Endodermal cell (in vitro differentiated cells): ENCODE data around the gene MBD6. TPM values are rescaled to one million over a fixed set of nuclear protein-coding genes. Genes with fewer than 3 reads are reported as not detected.

Source experiments
- DNase-seq: peaks from one replicate; pipeline ENCODE4 v3.0.0-alpha.2; 2017
- H3K27ac ChIP-seq: 2 replicates; pipeline ENCODE4 v1.5.1; 2013; ENCODE audit warnings: mild to moderate bottlenecking, low read depth, low read length, moderate library complexity
- H3K27me3 ChIP-seq: 2 replicates; pipeline ENCODE4 v1.6.1; 2013; ENCODE audit warnings: mild to moderate bottlenecking, low read length, moderate library complexity; ENCODE audit not compliant: insufficient read depth, control insufficient read depth, poor library complexity, severe bottlenecking
- H3K36me3 ChIP-seq: 2 replicates; pipeline ENCODE4 v1.7.0; 2013; ENCODE audit warnings: mild to moderate bottlenecking, low read length, moderate library complexity; ENCODE audit not compliant: control insufficient read depth, insufficient read depth
- H3K4me1 ChIP-seq: one replicate; pipeline ENCODE4 v1.7.0; 2013; ENCODE audit warnings: low read length; ENCODE audit not compliant: control insufficient read depth, insufficient read depth
- H3K4me3 ChIP-seq: 2 replicates; pipeline ENCODE4 v1.5.1; 2013; ENCODE audit warnings: mild to moderate bottlenecking, low read length, moderate library complexity
- H3K9ac ChIP-seq: 2 replicates; pipeline ENCODE4 v1.6.1; 2013; ENCODE audit warnings: mild to moderate bottlenecking, low read length, moderate library complexity; ENCODE audit not compliant: poor library complexity, severe bottlenecking; ENCODE audit errors: extremely low read depth
- H3K9me3 ChIP-seq: 2 replicates; pipeline ENCODE4 v1.6.1; 2013; ENCODE audit warnings: mild to moderate bottlenecking, low read length, moderate library complexity; ENCODE audit not compliant: control insufficient read depth
- H3K27ac Mint-ChIP-seq: 2 replicates; pipeline ENCODE4 v1.8.0; 2020; ENCODE audit warnings: mixed read lengths
- H3K27me3 Mint-ChIP-seq: 2 replicates; pipeline ENCODE4 v1.8.0; 2021; ENCODE audit warnings: mild to moderate bottlenecking, mixed read lengths; ENCODE audit not compliant: insufficient read depth
- H3K36me3 Mint-ChIP-seq: 2 replicates; pipeline ENCODE4 v1.8.0; 2020; ENCODE audit warnings: low read depth, mixed read lengths
- H3K4me1 Mint-ChIP-seq: 2 replicates; pipeline ENCODE4 v1.8.0; 2020; ENCODE audit warnings: mixed read lengths
- H3K4me3 Mint-ChIP-seq: 2 replicates; pipeline ENCODE4 v1.8.0; 2020; ENCODE audit warnings: mild to moderate bottlenecking, moderate library complexity, mixed read lengths
- H3K9me3 Mint-ChIP-seq: 2 replicates; pipeline ENCODE4 v1.8.0; 2020; ENCODE audit warnings: mild to moderate bottlenecking, mixed read lengths
- CTCF ChIP-seq: fragments of 200-600 bp; sonication (generic); conservative IDR thresholded peaks from 2 replicates; pipeline ENCODE4 v1.5.0; 2021; ENCODE audit warnings: antibody characterized with exemption, mild to moderate bottlenecking
- WGBS, 2 experiments: methylation state at CpG; one replicate each; pipeline versions ENCODE4 v1.1.5 to v1.1.7; 2013; ENCODE audit warnings: missing lambda C conversion rate in 2 of 2, mixed read lengths in 1 of 2; ENCODE audit not compliant: insufficient coverage in 1 of 2, insufficient read length in 1 of 2; 5-methylcytosine and 5-hydroxymethylcytosine counted together
- total RNA-seq, 2 donors: library from RNA; stranded (reverse); fragmentation: NEBNext Ultra II Directional in 1 of 2; extraction: Animal tissue kit (Norgen Biotek cat#: 25700) in 1 of 2; gene quantifications; 2 replicates in 1 of 2; 3 replicates in 1 of 2; pipeline ENCODE4 v1.2.1, GENCODE V29; 2021

The MBD6 gene
- total RNA-seq, 2 donors from 2014 or later, result 49.2 to 88.2 TPM

DNA sequence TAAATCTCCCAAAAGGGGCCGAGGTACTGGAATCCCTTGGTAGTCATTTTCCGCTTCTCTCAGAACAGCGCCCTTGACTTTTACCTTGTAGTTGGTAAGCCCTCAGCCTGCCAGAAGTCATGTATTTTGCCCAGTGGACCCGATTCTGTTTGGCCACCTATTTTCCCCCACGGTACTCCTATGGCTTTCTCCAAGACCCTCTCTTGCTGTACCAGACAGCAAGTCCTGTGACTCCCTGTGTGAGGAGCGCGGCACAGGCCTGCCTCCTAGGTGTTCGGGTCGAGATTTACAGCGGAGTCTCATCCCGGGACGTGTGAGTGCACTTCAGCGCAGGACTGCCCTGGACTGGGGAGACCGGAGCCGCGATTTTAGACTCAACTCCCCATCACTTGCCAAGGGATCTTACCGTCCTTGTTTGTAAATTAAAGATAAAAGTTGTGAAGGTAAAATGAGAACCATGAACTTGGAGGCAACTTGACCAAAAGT is 1.1 kb upstream of the MBD6 start:
- H3K27me3 Mint-ChIP-seq, result no peaks in the 10 kb centered on the region
- peaks cover 33% of the 10 kb centered on the region for H3K36me3 Mint-ChIP-seq
- H3K27me3 ChIP-seq, result no peaks in the 10 kb centered on the region
- H3K27ac Mint-ChIP-seq, result peak overlapping the region; percentile 94
- peak; percentile 32 for TF ChIP-seq CTCF
- peak; percentile 88 for DNase-seq
- peak overlapping the region; percentile 17 for H3K9ac ChIP-seq
- peak overlapping the region; percentile 93 for H3K4me3 Mint-ChIP-seq
- H3K4me3 ChIP-seq, result peak overlapping the region; percentile 84
- WGBS, 2 experiments, result 26 to 32% methylated on average over 16 to 17 of the region's 17 CpGs
- no peaks in the 10 kb centered on the region for H3K9me3 Mint-ChIP-seq
- H3K36me3 ChIP-seq, result peaks cover 53% of the 10 kb centered on the region
- peak overlapping the region; percentile 84 for H3K27ac ChIP-seq
- no peaks in the 10 kb centered on the region for H3K9me3 ChIP-seq
- H3K4me1 Mint-ChIP-seq, result peaks cover 40% of the 10 kb centered on the region
- peaks cover 3% of the 10 kb centered on the region for H3K4me1 ChIP-seq

- Histone ChIP-seq H3K27me3 (no peaks in the 10 kb centered on the region), H3K4me3 (peak overlapping the region; percentile 98), H3K9ac (peak overlapping the region; percentile 71), H3K4me1 (peaks cover 3% of the 10 kb centered on the region), H3K36me3 (peaks cover 53% of the 10 kb centered on the region), H3K27ac (peak overlapping the region; percentile 48), H3K9me3 (no peaks in the 10 kb centered on the region)
- H3K4me3 Mint-ChIP-seq, result peak overlapping the region; percentile 93
- DNase-seq, result peak; percentile 88
- WGBS, 2 experiments, result 2 to 5% methylated on average over 4 to 15 of the region's 38 CpGs
- H3K9me3 Mint-ChIP-seq, result no peaks in the 10 kb centered on the region
- peaks cover 27% of the 10 kb centered on the region for H3K36me3 Mint-ChIP-seq
- peak overlapping the region; percentile 90 for H3K27ac Mint-ChIP-seq
- TF ChIP-seq CTCF, result no peak
- no peaks in the 10 kb centered on the region for H3K27me3 Mint-ChIP-seq
- peaks cover 35% of the 10 kb centered on the region for H3K4me1 Mint-ChIP-seq
Observed at GRCh38 chr12:57522887-57523705, 472 bp downstream of the MBD6 start.

- Mint-ChIP-seq H3K4me3 (peak overlapping the region; percentile 93), H3K27ac (peak overlapping the region; percentile 90), H3K4me1 (peaks cover 28% of the 10 kb centered on the region), H3K27me3 (no peaks in the 10 kb centered on the region), H3K36me3 (peaks cover 27% of the 10 kb centered on the region), H3K9me3 (no peaks in the 10 kb centered on the region)
- Histone ChIP-seq H3K9ac (peak overlapping the region; percentile 71), H3K36me3 (peaks cover 54% of the 10 kb centered on the region), H3K27ac (no peak overlapping the region), H3K4me3 (peak overlapping the region; percentile 98), H3K9me3 (no peaks in the 10 kb centered on the region), H3K4me1 (peaks cover 3% of the 10 kb centered on the region), H3K27me3 (no peaks in the 10 kb centered on the region)
- peak; percentile 51 for DNase-seq
- TF ChIP-seq CTCF, result no peak
- WGBS, 2 experiments, result 83 to 86% methylated on average over 9 to 14 of the region's 14 CpGs
Observed at GRCh38 chr12:57523706-57524614, 1.3 kb downstream of the MBD6 start.
